T follicular helper cell (primary cell): ENCODE results near the gene SHANK2.

Experiments used
- DNase-seq: peaks from one replicate; pipeline ENCODE4 v3.0.0-alpha.2; 2020; ENCODE audit warnings: low read depth

SHANK2 gene

GRCh38 chr11:71269603-71270511 is 17.5 kb upstream of the SHANK2 start:
- DNase-seq = no peak

- no peak for DNase-seq
Measured at GRCh38 chr11:71268706-71269321, 16.4 kb upstream of the SHANK2 start.

GRCh38 chr11:71267807-71268421 is 15.5 kb upstream of the SHANK2 start:
- DNase-seq = no peak

DNA sequence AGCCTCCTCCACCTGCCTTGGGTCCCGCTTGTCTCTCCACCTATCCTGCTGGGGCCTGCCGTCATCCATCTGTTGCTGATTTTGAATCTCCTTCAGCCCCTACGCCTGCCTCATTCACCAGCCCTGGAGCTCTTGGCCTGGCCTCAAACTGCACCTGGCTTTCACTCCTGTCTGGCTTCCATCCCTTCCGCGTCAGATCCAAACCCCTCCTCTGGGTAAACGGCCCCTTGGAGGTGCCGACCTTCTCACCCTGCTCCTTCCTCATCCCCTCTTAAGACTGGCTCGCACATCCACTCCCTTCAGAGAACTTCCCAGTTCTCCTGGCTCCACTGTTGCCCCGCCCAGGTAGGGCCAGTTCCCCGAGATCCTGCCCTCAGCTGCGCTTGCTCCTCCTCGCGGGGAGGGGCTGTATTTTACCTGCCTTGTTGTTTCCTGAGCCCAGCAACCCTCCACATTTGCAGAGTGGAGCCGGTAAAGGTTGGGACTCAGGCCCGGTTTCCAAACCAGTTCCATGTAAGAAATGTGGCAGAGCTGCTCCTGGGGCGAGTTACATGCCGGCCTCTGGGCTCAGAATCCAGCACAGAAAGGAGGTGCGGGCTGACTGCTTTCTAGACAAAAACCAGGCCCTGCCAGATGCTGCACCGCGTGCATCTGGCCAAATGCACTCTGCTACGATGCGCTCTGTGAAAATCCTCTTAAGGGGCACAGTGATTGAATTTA is 13.9 kb upstream of the SHANK2 start:
- DNase-seq = no peak

DNA sequence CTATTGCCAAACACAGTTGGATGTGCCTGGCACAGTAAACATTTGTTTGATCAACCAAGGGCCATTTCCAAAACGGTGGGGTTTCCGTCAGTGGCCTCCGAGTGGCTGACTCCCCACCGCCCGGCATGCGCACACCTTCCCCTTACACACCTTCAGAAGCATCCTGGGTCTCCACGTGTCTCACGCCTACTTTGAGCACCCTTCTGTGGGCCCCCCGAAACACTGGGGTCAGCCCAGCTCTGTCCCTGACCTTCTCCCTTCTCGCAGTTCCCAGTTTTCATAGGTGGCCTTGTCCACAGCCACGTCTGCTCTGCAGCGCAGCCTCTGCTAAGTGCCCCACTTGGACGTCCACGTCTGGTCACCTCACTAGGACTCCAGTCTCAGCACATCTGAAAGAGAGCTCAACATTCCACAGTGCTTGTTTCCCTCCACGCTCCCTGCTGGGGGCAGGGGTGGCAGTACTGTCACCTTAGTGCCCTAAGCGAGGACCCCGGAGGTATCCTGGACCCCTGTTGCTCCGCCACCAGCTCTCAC is 13.2 kb upstream of the SHANK2 start:
- DNase-seq = no peak

DNA sequence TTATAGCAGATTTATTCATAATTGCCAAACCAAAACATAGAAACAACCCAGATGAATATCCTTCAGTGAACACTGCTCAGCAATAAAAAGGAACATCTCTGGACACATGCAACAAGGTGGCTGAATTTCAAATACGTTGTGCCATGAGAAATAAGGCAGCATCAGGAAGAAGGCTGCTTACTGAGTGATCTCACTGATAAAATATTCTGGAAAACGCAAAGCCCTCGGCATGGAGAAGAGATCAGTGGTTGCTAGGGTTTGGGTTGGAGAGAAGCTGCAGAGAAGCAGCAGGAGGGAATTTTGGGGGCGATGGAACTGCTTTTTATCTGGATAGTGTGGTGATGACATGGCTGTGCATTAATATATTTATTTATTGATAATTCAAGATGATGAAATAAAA is 11.0 kb upstream of the SHANK2 start:
- no peak for DNase-seq

GRCh38 chr11:71255800-71256479 is 3.6 kb upstream of the SHANK2 start:
- no peak for DNase-seq

DNA sequence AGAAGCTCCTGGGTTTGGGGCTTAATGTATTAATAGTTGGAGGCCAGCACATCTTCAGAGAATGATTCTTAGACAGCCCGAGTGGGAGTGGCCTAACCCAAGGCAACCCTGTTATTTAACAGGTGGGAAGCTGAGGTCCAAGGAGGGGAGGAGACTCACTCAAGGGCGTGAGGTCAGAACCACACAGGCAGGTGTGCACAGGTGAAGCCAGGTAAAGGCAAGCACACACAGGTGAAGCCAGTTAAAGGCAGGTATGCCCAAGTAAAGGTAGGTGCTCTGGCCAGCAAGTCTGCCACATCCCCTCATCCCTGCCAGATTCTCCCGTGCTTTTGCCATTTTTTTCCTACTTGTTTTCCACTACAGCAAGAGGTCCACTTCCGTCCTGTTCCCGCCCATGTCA is 2.9 kb upstream of the SHANK2 start:
- no peak for DNase-seq

GRCh38 chr11:71253794-71254193 is 1.4 kb upstream of the SHANK2 start:
- no peak for DNase-seq

DNA sequence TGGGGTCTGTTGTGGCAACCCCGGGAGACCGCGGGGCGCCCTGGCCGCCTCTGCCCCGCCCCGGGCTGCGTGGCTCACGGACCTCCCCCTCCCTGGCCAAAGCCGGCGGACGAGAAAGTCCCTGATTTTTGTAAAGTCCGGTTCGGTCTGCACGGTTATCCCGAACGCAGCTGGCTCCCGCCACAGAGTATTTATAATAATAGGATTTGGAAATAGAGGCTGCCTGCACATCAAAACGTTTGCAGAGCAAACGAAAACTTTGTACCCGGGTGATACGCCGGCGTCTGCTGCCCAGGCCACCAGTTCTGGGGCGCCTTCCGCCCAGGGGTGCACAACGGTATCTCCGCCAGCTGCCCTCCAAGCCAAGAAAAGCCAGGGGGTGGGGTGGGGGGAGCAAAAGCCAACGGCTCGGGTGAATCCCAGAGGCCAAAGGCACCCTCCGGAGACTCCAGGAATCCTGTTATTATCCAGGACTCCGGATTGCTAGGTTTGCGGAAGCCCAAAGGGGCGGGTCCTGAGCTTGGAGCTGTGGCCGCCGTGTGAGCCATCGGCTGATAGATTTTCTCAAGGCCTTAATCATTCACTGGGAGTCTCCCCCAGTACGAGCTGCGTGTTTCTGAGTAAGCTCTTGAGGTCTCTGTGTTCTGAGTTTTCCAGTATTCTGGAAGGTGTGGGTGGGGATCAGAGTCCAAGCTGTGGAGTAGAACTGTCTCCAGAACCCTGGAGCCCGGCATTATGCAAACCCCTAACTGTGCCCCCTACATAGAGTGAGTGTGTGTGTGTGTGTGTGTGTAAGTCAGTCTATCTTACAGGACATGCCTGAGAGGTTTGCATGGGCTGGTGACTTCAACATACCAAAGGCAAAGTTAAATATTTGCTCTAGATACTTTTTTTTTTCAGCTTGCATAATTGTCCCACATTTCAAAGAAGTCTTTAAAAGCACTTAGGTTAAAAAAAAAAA is 673 bp upstream of the SHANK2 start:
- no peak for DNase-seq

GRCh38 chr11:71251761-71252268 is 562 bp downstream of the SHANK2 start:
- no peak for DNase-seq

GRCh38 chr11:71251151-71251721 is 1.1 kb downstream of the SHANK2 start:
- no peak for DNase-seq

GRCh38 chr11:71250523-71251150 is 1.7 kb downstream of the SHANK2 start:
- no peak for DNase-seq

DNA sequence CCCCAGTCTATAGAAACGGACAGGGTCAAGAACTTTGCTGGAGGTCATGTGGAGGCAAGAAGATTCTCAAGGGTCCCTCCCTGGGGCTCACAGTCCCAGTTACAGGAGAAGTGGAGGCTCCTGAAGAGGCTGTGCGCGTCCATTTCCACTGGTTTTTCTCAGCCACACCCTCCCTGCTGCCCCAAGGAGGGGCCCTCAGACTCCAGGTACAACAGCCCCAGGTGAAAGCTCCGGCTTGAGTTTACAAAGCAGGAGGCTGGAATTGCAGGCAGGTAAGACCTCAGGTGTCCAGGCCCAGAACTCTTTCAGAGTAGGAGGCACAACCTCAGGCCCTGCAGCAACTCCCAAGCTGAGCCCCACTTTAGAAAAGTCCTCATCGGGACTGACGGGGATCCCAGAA is 3.1 kb downstream of the SHANK2 start:
- no peak for DNase-seq

GRCh38 chr11:71248656-71249055 is 3.7 kb downstream of the SHANK2 start:
- DNase-seq = no peak

- DNase-seq = no peak
Measured at GRCh38 chr11:71248251-71248570, 4.2 kb downstream of the SHANK2 start.

DNA sequence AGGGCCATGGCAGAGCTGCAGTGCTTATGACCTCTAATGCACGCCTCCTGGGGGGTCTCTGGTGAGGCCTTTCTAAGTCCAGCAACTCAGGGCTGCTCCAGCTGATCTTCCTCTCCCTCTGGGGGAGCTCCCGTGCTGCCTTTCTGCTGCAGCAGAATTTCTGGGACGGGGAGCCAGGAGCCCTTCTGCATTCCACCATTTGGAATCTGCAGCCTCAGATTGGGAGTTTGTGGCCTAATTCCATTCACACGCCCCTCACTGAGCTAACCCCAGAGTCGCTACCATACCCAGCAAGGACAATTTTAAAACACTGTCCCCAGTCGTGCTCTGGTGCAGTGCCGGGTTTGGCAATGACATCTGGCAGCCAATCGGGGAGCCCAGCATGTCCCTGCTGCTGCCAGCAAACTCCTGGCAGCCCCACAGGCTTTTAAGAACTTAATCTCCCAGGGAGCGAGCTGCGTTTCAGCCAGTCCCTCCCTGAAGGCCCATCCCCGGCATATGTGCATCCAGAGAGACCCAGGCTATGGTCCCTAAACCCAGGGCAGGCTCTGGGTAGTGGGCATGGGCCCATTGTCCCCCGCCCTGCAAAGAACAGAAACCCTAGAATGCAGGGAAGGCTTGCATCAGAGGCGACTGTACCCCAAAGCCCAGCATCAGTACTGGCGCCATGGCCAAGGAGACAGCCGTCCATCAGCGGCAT is 4.7 kb downstream of the SHANK2 start:
- DNase-seq = no peak

DNA sequence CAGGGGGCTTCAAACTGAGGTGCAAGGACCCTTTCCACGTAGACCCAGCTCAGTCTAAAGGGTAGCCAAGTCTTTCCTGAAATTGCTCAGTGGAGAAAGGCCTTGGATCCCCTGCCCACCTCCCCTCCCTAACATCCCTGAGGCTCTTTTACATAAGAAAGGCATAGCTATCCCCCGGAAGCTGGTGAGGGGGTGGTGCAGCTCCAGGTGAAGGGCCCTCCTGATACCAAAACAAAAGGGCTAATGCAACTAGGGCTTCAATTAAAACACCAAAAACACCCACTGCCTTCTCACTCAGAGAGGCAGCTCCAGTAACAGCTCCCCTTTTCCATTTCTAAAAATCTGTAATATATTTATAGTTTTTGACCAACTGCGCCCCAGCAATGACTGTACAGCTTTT is 5.8 kb downstream of the SHANK2 start:
- no peak for DNase-seq
